ENCODE measurements around the gene RTF2. TPM values are rescaled to one million over a fixed set of nuclear protein-coding genes. Genes with fewer than 3 reads are reported as not detected.
A peak's percentile ranks its signal among the peaks of the same experiment; 100 is the strongest.

The RTF2 gene
- total RNA-seq (2014; rRNA removed; shearing (Covaris generic)), result 79.5 and 80.0 TPM in 2 replicates
- polyA plus RNA-seq (2014; cell fraction: nucleus; rRNA removed), result 39.0 and 51.9 TPM in 2 replicates

GRCh38 chr20:56468316-56469076 is at the start of gene RTF2:
Gene RTF2 (plus strand): TSS chr20:56468627. CDS start chr20:56468698, 71 bp downstream.
- peak; percentile 91 for DNase-seq (ENCODE audit: extremely low read depth, low read depth)

GRCh38 chr20:56420028-56420427 is 48.4 kb upstream of the RTF2 start:
- DNase-seq (ENCODE audit: extremely low read depth, low read depth), result no peak

- no peak for DNase-seq (ENCODE audit: extremely low read depth, low read depth)
Measured at GRCh38 chr20:56420940-56421688, 47.3 kb upstream of the RTF2 start.

GRCh38 chr20:56422076-56422823 is 46.2 kb upstream of the RTF2 start:
- DNase-seq (ENCODE audit: extremely low read depth, low read depth), result no peak

- no peak for DNase-seq (ENCODE audit: extremely low read depth, low read depth)
Measured at GRCh38 chr20:56422824-56423189, 45.6 kb upstream of the RTF2 start.

- DNase-seq (ENCODE audit: extremely low read depth, low read depth), result no peak
Measured at GRCh38 chr20:56423211-56423610, 45.2 kb upstream of the RTF2 start.

- no peak for DNase-seq (ENCODE audit: extremely low read depth, low read depth)
Measured at GRCh38 chr20:56423886-56424285, 44.5 kb upstream of the RTF2 start.

- no peak for DNase-seq (ENCODE audit: extremely low read depth, low read depth)
Measured at GRCh38 chr20:56424931-56425330, 43.5 kb upstream of the RTF2 start.

- DNase-seq (ENCODE audit: extremely low read depth, low read depth), result no peak
Measured at GRCh38 chr20:56426026-56426425, 42.4 kb upstream of the RTF2 start.

- DNase-seq (ENCODE audit: extremely low read depth, low read depth), result no peak
Measured at GRCh38 chr20:56426926-56427325, 41.5 kb upstream of the RTF2 start.

- DNase-seq (ENCODE audit: extremely low read depth, low read depth), result no peak
Measured at GRCh38 chr20:56427797-56428196, 40.6 kb upstream of the RTF2 start.

- DNase-seq (ENCODE audit: extremely low read depth, low read depth), result no peak
Measured at GRCh38 chr20:56428410-56428809, 40.0 kb upstream of the RTF2 start.

GRCh38 chr20:56428881-56429280 is 39.5 kb upstream of the RTF2 start:
- no peak for DNase-seq (ENCODE audit: extremely low read depth, low read depth)

GRCh38 chr20:56429502-56429901 is 38.9 kb upstream of the RTF2 start:
- DNase-seq (ENCODE audit: extremely low read depth, low read depth), result no peak

GRCh38 chr20:56429941-56430340 is 38.5 kb upstream of the RTF2 start:
- DNase-seq (ENCODE audit: extremely low read depth, low read depth), result no peak

- no peak for DNase-seq (ENCODE audit: extremely low read depth, low read depth)
Measured at GRCh38 chr20:56430461-56430860, 38.0 kb upstream of the RTF2 start.

GRCh38 chr20:56430957-56431356 is 37.5 kb upstream of the RTF2 start:
- DNase-seq (ENCODE audit: extremely low read depth, low read depth), result no peak

- DNase-seq (ENCODE audit: extremely low read depth, low read depth), result no peak
Measured at GRCh38 chr20:56431471-56431870, 37.0 kb upstream of the RTF2 start.

GRCh38 chr20:56433221-56433879 is 35.1 kb upstream of the RTF2 start:
- DNase-seq (ENCODE audit: extremely low read depth, low read depth), result no peak

- DNase-seq (ENCODE audit: extremely low read depth, low read depth), result no peak
Measured at GRCh38 chr20:56433880-56434255, 34.6 kb upstream of the RTF2 start.
